Measurements from ENCODE around the gene OR13C8. TPM values are rescaled to one million over a fixed set of nuclear protein-coding genes. Genes with fewer than 3 reads are reported as not detected.

OR13C8 gene
- total RNA-seq, 6 experiments from 2014 or later: not detected

Other genes with a start within 250 kb of the OR13C8 start
- gene OR13F1, start 64.9 kb upstream of the OR13C8 start, total RNA-seq: not detected
- gene OR13C4, start 42.0 kb upstream of the OR13C8 start, total RNA-seq: not detected
- not detected for gene OR13C3, start 32.3 kb upstream of the OR13C8 start, total RNA-seq
- not detected for gene OR13C5, start 30.2 kb downstream of the OR13C8 start, total RNA-seq
- 1 to 10 TPM in 1 of 6 experiments, under 1 TPM in 1, not detected in 4; 0.40 to 1.0 TPM for gene OR13C2, start 36.5 kb downstream of the OR13C8 start, total RNA-seq
- gene OR13C9, start 49.0 kb downstream of the OR13C8 start, total RNA-seq: under 1 TPM in 1 of 6 experiments, not detected in 5; 0.29 TPM
- gene OR13D1, start 125.3 kb downstream of the OR13C8 start, total RNA-seq: not detected
- gene NIPSNAP3A, start 178.5 kb downstream of the OR13C8 start, total RNA-seq: 10 to 100 TPM; 16.8 to 28.1 (median 22.4) TPM
- under 1 TPM; 0.29 to 0.99 (median 0.71) TPM for gene NIPSNAP3B, start 195.0 kb downstream of the OR13C8 start, total RNA-seq